ENCODE data around the gene OR8B2. TPM values are rescaled to one million over a fixed set of nuclear protein-coding genes. Genes with fewer than 3 reads are reported as not detected.
"Not testable (repeated sequence)": the region's sequence is repeated elsewhere in the genome, so short reads cannot be mapped to it uniquely, and the experiment has no call there.

Gene OR8B2
- polyA plus RNA-seq (ENCODE audit: insufficient read length in 3 of 3), result not detected
- long read RNA-seq, donor 1, result 0 reads
- long read RNA-seq, donor 2, result 0 reads
- long read RNA-seq, donor 3, result 0 reads
- long read RNA-seq, donor 4, result 0 reads
- long read RNA-seq, donor 5, result 0 reads
- long read RNA-seq, donor 6, result 0 reads
- long read RNA-seq, donor 7, result 0 reads
- long read RNA-seq, donor 8, result 0 reads
- long read RNA-seq, donor 9, result 0 reads
- long read RNA-seq, donor 10, result 0 reads
- long read RNA-seq, donor 11, result 0 reads
- long read RNA-seq, donor 12, result 0 reads
- long read RNA-seq, donor 13, result 0 reads
- long read RNA-seq, donor 14, result 0 reads
- long read RNA-seq, donor 15, result 0 reads
- long read RNA-seq, donor 16, result 0 reads

GRCh38 chr11:124384399-124384798 lies at the start of gene OR8B2:
TSS of gene OR8B2 (minus strand) at chr11:124384499. CDS start at chr11:124383343, 1,156 bp downstream.
- DNase-seq (ENCODE audit: extremely low read depth in 1 of 11, low read depth in 9 of 11, low spot score in 4 of 11), result no peak

- DNase-seq (ENCODE audit: extremely low read depth in 1 of 11, low read depth in 9 of 11, low spot score in 4 of 11), result no peak
These were observed 45.3 kb upstream of the OR8B2 start for GRCh38 chr11:124429599-124429998.

- no peak for DNase-seq (ENCODE audit: extremely low read depth in 1 of 11, low read depth in 9 of 11, low spot score in 4 of 11)
These were observed 40.2 kb upstream of the OR8B2 start, which contains the start of gene OR8B4 for GRCh38 chr11:124424384-124424921. TSS of gene OR8B4 (minus strand) at chr11:124424871. CDS start at chr11:124424871, 0 bp downstream.

- no peak for DNase-seq (ENCODE audit: extremely low read depth in 1 of 11, low read depth in 9 of 11, low spot score in 4 of 11)
These were observed 36.7 kb upstream of the OR8B2 start for GRCh38 chr11:124421043-124421442.

GRCh38 chr11:124415356-124415923 lies 31.1 kb upstream of the OR8B2 start:
- DNase-seq (ENCODE audit: extremely low read depth in 1 of 11, low read depth in 9 of 11, low spot score in 4 of 11), result peak in 8 of 11 donors; percentile 4 to 24 (median 8)

- DNase-seq (ENCODE audit: extremely low read depth in 1 of 11, low read depth in 9 of 11, low spot score in 4 of 11), result no peak
These were observed 25.6 kb upstream of the OR8B2 start for GRCh38 chr11:124409906-124410305.

GRCh38 chr11:124405581-124405980 lies 21.3 kb upstream of the OR8B2 start:
- DNase-seq (ENCODE audit: extremely low read depth in 1 of 11, low read depth in 9 of 11, low spot score in 4 of 11), result no peak

- DNase-seq (ENCODE audit: extremely low read depth in 1 of 11, low read depth in 9 of 11, low spot score in 4 of 11), result not testable (repeated sequence)
These were observed 18.9 kb upstream of the OR8B2 start for GRCh38 chr11:124403186-124403585.

- peak in 9 of 11 donors; percentile 7 to 34 (median 22) for DNase-seq (ENCODE audit: extremely low read depth in 1 of 11, low read depth in 9 of 11, low spot score in 4 of 11)
These were observed 18.1 kb upstream of the OR8B2 start for GRCh38 chr11:124402326-124402922.

- no peak for DNase-seq (ENCODE audit: extremely low read depth in 1 of 11, low read depth in 9 of 11, low spot score in 4 of 11)
These were observed 14.6 kb upstream of the OR8B2 start, which contains the start of gene OR8B3 for GRCh38 chr11:124398924-124399323. TSS of gene OR8B3 (minus strand) at chr11:124399024. CDS start at chr11:124397351, 1,673 bp downstream.

GRCh38 chr11:124396847-124397246 lies 12.5 kb upstream of the OR8B2 start:
- DNase-seq (ENCODE audit: extremely low read depth in 1 of 11, low read depth in 9 of 11, low spot score in 4 of 11), result not testable (repeated sequence)

- no peak for DNase-seq (ENCODE audit: extremely low read depth in 1 of 11, low read depth in 9 of 11, low spot score in 4 of 11)
These were observed 10.1 kb upstream of the OR8B2 start for GRCh38 chr11:124394408-124394807.

- DNase-seq (ENCODE audit: extremely low read depth in 1 of 11, low read depth in 9 of 11, low spot score in 4 of 11), result not testable (repeated sequence)
These were observed 1.4 kb downstream of the OR8B2 start for GRCh38 chr11:124382857-124383256.

- DNase-seq (ENCODE audit: extremely low read depth in 1 of 11, low read depth in 9 of 11, low spot score in 4 of 11), result no peak
These were observed 3.7 kb downstream of the OR8B2 start for GRCh38 chr11:124380585-124380984.

GRCh38 chr11:124376280-124376679 lies 8.0 kb downstream of the OR8B2 start:
- no peak for DNase-seq (ENCODE audit: extremely low read depth in 1 of 11, low read depth in 9 of 11, low spot score in 4 of 11)

GRCh38 chr11:124359566-124359965 lies 24.7 kb downstream of the OR8B2 start:
- DNase-seq (ENCODE audit: extremely low read depth in 1 of 11, low read depth in 9 of 11, low spot score in 4 of 11), result no peak

GRCh38 chr11:124346311-124346955 lies 37.9 kb downstream of the OR8B2 start:
- DNase-seq (ENCODE audit: extremely low read depth in 1 of 11, low read depth in 9 of 11, low spot score in 4 of 11), result no peak

- no peak for DNase-seq (ENCODE audit: extremely low read depth in 1 of 11, low read depth in 9 of 11, low spot score in 4 of 11)
These were observed 40.0 kb downstream of the OR8B2 start for GRCh38 chr11:124344346-124344745.

GRCh38 chr11:124340142-124340447 lies 44.2 kb downstream of the OR8B2 start:
- no peak for DNase-seq (ENCODE audit: extremely low read depth in 1 of 11, low read depth in 9 of 11, low spot score in 4 of 11)
